Fibroblast of skin of right quadriceps (primary cell): ENCODE data around the gene UPF1.

ENCODE experiments used
- DNase-seq: peaks from one replicate; pipeline ENCODE4 v3.0.0-alpha.2; 2013

UPF1 gene

GRCh38 chr19:18840288-18841267, 8.8 kb downstream of the UPF1 start:
- DNase-seq = no peak

GRCh38 chr19:18841400-18841799, 9.6 kb downstream of the UPF1 start:
- DNase-seq = no peak

- DNase-seq = no peak
Measured at GRCh38 chr19:18842166-18842565, 10.4 kb downstream of the UPF1 start.

GRCh38 chr19:18843960-18844359, 12.2 kb downstream of the UPF1 start:
- no peak for DNase-seq

- DNase-seq = no peak
Measured at GRCh38 chr19:18844806-18845329, 13.1 kb downstream of the UPF1 start.

GRCh38 chr19:18845961-18846360, 14.2 kb downstream of the UPF1 start:
- DNase-seq = no peak

GRCh38 chr19:18846862-18847548, 15.2 kb downstream of the UPF1 start:
- peak; percentile 75 for DNase-seq

- DNase-seq = peak; percentile 82
Measured at GRCh38 chr19:18847549-18848463, 16.0 kb downstream of the UPF1 start.

- DNase-seq = peak; percentile 33
Measured at GRCh38 chr19:18848878-18849661, 17.3 kb downstream of the UPF1 start.

- no peak for DNase-seq
Measured at GRCh38 chr19:18849838-18850400, 18.2 kb downstream of the UPF1 start.

- DNase-seq = no peak
Measured at GRCh38 chr19:18850471-18851375, 19.0 kb downstream of the UPF1 start.

GRCh38 chr19:18851673-18852325, 20.0 kb downstream of the UPF1 start:
- DNase-seq = no peak

GRCh38 chr19:18852648-18853047, 20.9 kb downstream of the UPF1 start:
- DNase-seq = no peak

GRCh38 chr19:18853755-18854427, 22.1 kb downstream of the UPF1 start:
- no peak for DNase-seq

- no peak for DNase-seq
Measured at GRCh38 chr19:18854982-18855381, 23.2 kb downstream of the UPF1 start.

GRCh38 chr19:18855647-18856384, 24.1 kb downstream of the UPF1 start:
- no peak for DNase-seq

GRCh38 chr19:18856385-18857126, 24.8 kb downstream of the UPF1 start:
- DNase-seq = peak; percentile 23

GRCh38 chr19:18857223-18857622, 25.5 kb downstream of the UPF1 start:
- no peak for DNase-seq
